ENCODE data around the gene PAX3. TPM values are rescaled to one million over a fixed set of nuclear protein-coding genes. Genes with fewer than 3 reads are reported as not detected.
A peak's percentile ranks its signal among the peaks of the same experiment; 100 is the strongest.

Gene PAX3
- total and polyA plus RNA-seq, 2 experiments from 2014 or later, result 8.0 to 19.3 TPM

DNA sequence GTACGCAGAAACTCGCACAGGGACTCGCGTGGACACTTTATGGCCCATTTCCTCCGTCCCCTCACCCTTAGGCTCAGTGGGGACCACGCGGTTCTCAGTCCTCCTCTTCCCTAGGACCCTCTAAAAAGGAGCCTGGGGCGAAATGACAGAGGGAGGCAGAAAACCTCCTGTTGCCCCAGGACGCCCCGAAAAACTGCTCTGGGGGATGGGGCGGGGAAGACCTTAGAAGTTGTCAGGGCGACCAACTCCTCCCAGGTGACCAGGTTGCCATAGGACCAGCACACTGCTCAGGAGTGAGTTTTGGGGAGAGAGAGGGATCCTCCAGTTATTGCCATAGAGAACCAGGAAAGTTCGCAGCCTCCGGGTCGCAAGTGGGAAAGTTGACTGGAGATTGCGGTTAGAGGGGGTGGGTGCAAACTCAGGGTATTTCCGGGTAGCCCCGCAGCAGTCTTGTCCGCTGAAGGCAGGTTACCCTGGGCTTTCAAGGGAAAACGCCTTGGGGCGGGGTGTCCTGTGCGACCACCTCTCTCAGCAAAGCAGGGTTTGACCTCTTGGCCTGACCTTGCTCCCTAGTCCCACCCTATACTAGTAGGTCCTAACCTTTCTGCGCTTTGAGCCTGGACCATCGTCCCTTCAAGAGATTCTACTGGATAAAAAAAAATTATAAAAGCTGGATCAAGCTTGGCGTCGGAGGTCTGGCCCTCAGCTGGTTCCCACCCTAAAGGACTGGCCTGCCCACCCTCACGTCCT, 7.8 kb upstream of the PAX3 start:
- H3K4me3 ChIP-seq, result peak overlapping the region; percentile 21

DNA sequence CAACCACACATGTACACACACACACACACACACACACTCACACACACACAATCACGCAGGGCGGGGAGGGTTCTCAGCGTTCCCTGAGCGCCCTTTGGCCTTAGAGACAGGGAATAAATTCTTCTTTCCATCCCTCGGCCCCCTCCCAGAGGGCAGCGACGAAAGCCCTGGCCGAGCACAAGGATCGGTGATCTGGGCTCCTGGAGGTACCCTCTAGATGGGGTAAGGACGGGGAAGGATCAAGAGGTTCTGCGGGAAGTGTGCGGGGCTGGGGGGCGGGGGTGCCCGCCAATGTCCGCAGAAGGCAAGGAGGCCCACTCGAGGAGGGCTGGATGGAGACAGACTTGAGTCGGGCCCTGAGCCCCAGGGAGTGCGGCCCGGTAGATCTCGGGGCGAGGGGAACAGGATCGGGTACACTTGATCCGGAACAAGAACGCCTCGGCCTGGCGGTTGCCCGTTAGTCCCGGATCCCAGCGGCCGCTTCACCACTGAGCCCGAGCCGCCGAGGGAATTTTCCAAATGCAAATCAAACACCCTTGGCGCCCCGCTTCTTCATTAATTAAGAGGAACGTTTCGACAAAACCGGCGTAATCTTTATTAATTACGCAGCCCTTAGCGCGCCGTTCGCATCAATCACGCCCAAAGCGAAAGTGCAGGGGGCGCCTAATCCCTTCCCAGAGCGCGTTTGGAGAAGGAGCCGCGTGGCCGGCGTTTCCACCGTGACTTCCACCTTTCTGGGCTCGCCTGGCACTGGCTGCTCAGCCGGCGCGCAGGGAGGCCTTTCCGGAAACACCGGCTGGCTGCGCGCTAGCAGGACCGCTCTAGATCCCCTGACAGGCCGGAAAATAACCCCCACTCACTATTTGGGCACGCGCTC, 7.0 kb upstream of the PAX3 start:
- H3K4me1 ChIP-seq (ENCODE audit: low read depth), result peaks cover 15% of the 10 kb centered on the region
- no peak overlapping the region for H3K27ac ChIP-seq
- TF ChIP-seq, protein P1, sequence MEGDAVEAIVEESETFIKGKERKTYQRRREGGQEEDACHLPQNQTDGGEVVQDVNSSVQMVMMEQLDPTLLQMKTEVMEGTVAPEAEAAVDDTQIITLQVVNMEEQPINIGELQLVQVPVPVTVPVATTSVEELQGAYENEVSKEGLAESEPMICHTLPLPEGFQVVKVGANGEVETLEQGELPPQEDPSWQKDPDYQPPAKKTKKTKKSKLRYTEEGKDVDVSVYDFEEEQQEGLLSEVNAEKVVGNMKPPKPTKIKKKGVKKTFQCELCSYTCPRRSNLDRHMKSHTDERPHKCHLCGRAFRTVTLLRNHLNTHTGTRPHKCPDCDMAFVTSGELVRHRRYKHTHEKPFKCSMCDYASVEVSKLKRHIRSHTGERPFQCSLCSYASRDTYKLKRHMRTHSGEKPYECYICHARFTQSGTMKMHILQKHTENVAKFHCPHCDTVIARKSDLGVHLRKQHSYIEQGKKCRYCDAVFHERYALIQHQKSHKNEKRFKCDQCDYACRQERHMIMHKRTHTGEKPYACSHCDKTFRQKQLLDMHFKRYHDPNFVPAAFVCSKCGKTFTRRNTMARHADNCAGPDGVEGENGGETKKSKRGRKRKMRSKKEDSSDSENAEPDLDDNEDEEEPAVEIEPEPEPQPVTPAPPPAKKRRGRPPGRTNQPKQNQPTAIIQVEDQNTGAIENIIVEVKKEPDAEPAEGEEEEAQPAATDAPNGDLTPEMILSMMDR (IDR thresholded peaks at IDR 0.05; ENCODE audit: low read depth, low read length), result no peak
- peaks cover 100% of the 10 kb centered on the region for H3K27me3 ChIP-seq
- no peaks in the 10 kb centered on the region for H3K9me3 ChIP-seq (ENCODE audit: low read depth)
- H3K36me3 ChIP-seq, result no peaks in the 10 kb centered on the region
- DNase-seq (ENCODE audit: low read depth in 1 of 2, low spot score in 1 of 2), result peak in 1 of 2 donors; percentile 65
- peak overlapping the region; percentile 21 for H3K4me3 ChIP-seq

More for the DNA sequence above, 7.8 kb upstream of the PAX3 start:
- Histone ChIP-seq H3K27me3 (peaks cover 100% of the 10 kb centered on the region), H3K4me1 (ENCODE audit: low read depth) (peaks cover 12% of the 10 kb centered on the region), H3K27ac (no peak overlapping the region), H3K9me3 (ENCODE audit: low read depth) (no peaks in the 10 kb centered on the region), H3K36me3 (no peaks in the 10 kb centered on the region)
- no peak for DNase-seq (ENCODE audit: low read depth in 1 of 2, low spot score in 1 of 2)
- TF ChIP-seq, protein P1 (IDR thresholded peaks at IDR 0.05; ENCODE audit: low read depth, low read length), result no peak

DNA sequence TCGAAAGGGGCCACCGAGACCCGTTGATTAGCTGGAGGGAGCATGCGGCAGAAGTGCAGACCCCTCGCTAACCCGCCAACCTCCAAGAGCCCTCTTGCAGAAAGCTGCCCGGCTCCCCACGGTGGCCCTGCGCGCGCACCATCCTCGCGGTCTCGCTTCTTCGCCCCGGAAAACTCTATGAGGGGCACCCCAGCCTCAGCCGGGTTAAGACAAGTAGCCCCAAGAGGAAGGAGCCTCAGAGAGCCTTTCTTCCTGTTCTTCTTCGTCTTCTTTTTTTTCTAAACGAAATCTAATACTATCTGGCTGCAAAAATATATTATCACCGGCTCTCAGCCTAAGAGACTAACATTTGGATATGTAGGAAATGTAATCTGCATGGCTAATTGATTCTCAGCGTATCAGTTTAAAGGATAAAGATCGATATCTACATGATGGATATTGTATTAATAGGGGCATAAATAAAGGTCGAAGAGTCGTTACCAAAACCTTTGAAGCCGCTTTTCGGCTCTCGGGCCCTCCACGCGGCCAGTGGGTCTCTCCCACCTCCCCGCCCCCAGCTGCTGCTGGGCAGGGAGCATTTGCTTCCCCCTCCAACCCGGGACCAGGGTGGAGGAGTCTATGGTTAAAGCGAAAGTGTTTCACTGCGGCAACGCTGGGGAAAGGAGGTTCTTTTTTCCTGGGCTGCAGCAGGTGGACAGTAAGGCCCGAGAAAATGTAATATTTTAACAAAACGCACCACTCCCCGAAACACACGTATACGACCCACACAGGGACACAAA, 6.1 kb upstream of the PAX3 start:
- H3K27ac ChIP-seq, result no peak overlapping the region
- H3K9me3 ChIP-seq (ENCODE audit: low read depth), result no peaks in the 10 kb centered on the region
- H3K27me3 ChIP-seq, result peaks cover 100% of the 10 kb centered on the region
- no peak for DNase-seq (ENCODE audit: low read depth in 1 of 2, low spot score in 1 of 2)
- no peak overlapping the region for H3K4me3 ChIP-seq
- H3K36me3 ChIP-seq, result no peaks in the 10 kb centered on the region
- peaks cover 17% of the 10 kb centered on the region for H3K4me1 ChIP-seq (ENCODE audit: low read depth)
- TF ChIP-seq, protein P1 (IDR thresholded peaks at IDR 0.05; ENCODE audit: low read depth, low read length), result no peak

DNA sequence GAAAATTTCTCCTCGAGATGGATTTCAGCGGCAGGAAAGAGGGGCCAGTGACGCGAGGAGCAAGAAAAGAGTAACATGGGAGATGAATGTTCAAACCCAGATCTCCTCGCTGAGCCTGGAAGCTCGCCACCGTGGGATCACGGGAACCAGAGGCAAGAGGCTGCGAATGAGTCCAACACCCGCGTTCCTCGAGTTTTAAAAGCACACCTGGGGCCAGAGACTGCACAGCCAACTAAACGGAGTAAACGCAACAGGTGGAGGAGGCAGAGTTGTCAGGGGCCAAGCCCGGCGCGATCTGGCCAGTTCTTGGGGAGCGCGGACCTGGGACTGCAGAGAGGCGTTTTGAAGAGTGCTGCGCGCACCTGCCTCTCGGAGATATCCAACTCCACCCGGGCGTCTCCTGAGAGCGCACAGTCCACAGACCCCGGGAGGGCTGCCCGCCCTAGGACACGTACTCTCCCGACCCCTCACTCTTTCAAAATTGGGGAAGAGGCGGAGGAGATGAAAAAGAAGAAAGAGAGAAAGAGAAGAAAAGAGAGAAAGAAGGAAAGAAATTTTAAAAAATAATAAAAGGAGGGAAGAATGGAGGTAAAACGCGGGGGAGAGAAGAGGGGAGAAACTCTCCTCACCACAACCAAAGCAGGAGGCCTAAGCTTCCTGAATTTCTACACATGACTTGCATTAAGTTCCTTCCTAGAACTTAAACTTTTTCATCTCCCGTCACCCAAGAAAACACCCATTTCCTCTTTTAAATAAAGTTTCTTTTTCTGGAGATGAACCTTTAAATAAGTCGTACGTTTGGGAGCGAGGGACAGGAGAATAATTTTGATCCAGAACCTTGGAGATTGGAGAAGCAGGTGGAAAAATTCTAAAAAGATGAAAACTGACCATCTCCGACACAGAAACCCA, 5.3 kb upstream of the PAX3 start:
- H3K4me3 ChIP-seq, result no peak overlapping the region
- TF ChIP-seq, protein P1 (IDR thresholded peaks at IDR 0.05; ENCODE audit: low read depth, low read length), result no peak
- no peaks in the 10 kb centered on the region for H3K36me3 ChIP-seq
- DNase-seq (ENCODE audit: low read depth in 1 of 2, low spot score in 1 of 2), result no peak
- peaks cover 17% of the 10 kb centered on the region for H3K4me1 ChIP-seq (ENCODE audit: low read depth)
- no peak overlapping the region for H3K27ac ChIP-seq
- no peaks in the 10 kb centered on the region for H3K9me3 ChIP-seq (ENCODE audit: low read depth)
- H3K27me3 ChIP-seq, result peaks cover 100% of the 10 kb centered on the region

Measured in cardiac muscle cell (in vitro differentiated cells and primary cell).